Stimulated activated naive CD4-positive, alpha-beta T cell (primary cell): ENCODE data around the gene MARK1.
"Not testable (repeated sequence)": the region's sequence is repeated elsewhere in the genome, so short reads cannot be mapped to it uniquely, and the experiment has no call there.

Experiments
- DNase-seq, 6 experiments: peaks; one replicate each; lab custom pipeline; 2025; lab: John Stamatoyannopoulos, UW

Gene MARK1

DNA sequence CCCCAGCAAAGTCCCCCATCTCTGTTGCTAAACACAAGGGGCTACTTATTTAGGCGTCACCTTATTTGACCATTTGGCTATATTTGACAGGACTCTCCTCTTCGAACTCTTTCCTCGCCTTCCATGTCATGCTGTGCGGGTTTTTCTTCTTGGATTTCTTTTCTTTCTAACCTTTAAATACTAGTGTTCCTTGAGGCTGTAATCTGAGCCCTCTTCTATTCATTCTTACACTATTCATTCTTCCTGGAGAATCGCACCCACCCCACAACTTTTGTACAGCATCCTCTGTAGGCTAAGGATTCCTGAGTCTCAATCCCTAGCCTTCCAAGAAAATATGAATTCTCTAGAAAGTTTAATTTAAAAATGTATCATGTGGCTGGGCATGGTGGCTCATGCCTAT lies 100.5 kb downstream of the MARK1 start:
- no peak for DNase-seq

GRCh38 chr1:220631238-220631815 lies 103.4 kb downstream of the MARK1 start:
- no peak for DNase-seq

- DNase-seq, result no peak
These were observed 109.8 kb downstream of the MARK1 start for GRCh38 chr1:220637759-220638158.

- no peak for DNase-seq
These were observed 114.3 kb downstream of the MARK1 start for GRCh38 chr1:220642285-220642684.

GRCh38 chr1:220652995-220653394 lies 125.1 kb downstream of the MARK1 start:
- DNase-seq, result no peak

GRCh38 chr1:220655509-220655908 lies 127.6 kb downstream of the MARK1 start:
- no peak for DNase-seq

GRCh38 chr1:220655961-220656740 lies 128.2 kb downstream of the MARK1 start:
- DNase-seq, result no peak

GRCh38 chr1:220666349-220666748 lies 138.4 kb downstream of the MARK1 start:
- DNase-seq, result no peak

- DNase-seq, result no peak
These were observed 141.1 kb downstream of the MARK1 start for GRCh38 chr1:220669005-220669404.

DNA sequence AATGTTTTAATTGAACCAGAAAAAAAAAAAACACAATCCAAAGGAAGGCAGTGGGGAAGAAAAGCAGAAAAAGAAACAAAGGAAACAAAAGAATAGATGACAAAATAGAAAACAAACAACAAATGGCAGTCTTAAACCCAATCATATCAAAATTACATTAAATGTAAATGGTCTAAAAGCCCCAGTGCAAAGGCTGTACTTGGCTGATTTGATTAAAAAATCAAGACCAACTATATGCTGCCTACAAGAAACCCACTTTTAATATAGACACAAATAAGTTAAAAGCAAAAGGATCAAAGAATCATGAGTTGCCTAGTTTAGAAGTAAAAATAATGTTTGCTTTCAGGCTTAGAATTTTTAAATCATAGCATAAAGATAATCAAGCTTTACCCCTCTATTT lies 142.4 kb downstream of the MARK1 start:
- DNase-seq, result no peak

GRCh38 chr1:220673921-220674320 lies 146.0 kb downstream of the MARK1 start:
- no peak for DNase-seq

DNA sequence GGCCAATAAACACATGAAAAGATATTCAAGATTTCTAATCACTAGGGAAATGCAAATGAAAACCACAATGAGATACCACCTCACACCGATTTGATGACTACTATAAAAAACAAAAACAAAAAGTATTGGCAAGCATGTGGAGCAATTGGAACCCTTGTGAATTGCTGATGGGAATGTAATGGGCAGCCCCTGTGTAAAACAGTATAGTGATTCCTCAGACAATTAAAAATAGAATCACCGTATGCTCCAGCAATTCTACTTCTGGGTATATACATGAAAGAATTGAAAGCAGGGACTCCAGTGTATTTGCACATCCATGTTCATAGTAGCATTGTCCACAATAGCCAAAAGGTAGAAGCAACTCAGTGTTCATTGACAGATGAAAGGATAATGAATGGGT lies 149.3 kb downstream of the MARK1 start:
- no peak for DNase-seq

GRCh38 chr1:220680085-220680687 lies 152.2 kb downstream of the MARK1 start:
- peak in 2 of 6 experiments; percentile 2 to 17 for DNase-seq

DNA sequence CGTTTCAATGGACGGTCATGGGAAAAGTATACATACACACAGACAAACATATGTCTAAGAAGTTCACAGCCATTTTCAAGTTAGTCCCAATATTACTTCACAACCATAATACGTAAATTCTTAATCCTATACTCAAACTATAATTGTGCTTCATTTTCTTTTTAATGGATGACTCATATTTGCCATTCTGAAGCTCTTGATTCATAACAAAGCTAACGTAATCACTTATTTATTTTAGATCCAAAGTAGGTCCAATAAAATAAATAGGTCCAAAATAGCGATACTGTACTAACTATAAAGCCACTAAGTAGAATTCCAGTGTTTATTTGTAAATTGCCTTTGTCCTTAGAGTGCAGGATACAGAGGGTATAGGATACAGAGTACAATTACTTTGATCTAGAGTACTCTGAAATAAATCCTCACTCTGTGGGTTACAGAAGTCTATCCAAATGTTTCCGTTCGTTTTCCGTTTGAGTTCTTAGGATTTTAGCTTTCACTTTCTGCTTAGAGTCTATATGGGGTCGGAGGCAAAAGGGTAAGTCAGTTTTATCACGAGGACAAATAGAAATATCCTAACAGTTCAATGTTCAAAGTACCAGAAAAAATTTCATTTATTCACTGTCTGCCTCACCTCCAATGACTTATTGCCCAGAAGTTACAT lies 153.4 kb downstream of the MARK1 start:
- DNase-seq, result no peak

- no peak for DNase-seq
These were observed 155.1 kb downstream of the MARK1 start for GRCh38 chr1:220682901-220683576.

DNA sequence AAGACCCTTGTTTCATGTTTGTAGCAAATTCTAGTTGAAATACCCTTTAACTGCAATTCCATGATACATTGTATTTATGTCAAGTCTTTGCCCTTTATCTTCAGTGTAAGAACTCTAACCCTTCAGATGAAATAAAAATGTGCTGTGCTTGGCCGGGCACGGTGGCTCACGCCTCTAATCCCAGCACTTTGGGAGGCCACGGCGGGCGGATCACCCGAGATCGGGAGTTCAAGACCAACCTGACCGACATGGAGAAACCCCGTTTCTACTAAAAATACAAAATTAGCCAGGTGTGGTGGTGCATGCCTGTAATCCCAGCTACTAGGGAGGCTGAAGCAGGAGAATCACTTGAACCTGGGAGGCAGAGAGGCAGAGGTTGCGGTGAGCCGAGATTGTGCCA lies 155.8 kb downstream of the MARK1 start:
- not testable (repeated sequence) for DNase-seq

- DNase-seq, result no peak
These were observed 157.0 kb downstream of the MARK1 start for GRCh38 chr1:220684890-220685289.

DNA sequence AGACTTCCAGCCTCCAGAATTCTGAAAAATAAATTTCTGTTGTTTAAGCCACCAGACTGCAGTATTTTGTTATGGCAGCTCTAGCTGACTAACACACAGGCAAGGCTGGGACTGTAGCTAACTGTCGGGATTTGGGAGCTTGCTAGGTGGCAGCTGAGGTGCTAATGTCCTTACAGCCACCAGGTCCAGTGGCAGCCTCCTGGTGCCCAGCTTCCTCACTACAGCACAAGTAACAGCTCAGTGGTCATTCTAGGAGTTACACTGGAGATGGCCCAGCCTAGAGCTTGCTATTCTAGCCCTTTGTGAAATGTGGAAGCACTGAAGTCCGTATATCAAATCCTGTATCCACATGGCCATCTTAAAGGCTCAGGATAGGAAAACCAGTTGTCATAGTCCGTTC lies 157.9 kb downstream of the MARK1 start:
- no peak for DNase-seq

DNA sequence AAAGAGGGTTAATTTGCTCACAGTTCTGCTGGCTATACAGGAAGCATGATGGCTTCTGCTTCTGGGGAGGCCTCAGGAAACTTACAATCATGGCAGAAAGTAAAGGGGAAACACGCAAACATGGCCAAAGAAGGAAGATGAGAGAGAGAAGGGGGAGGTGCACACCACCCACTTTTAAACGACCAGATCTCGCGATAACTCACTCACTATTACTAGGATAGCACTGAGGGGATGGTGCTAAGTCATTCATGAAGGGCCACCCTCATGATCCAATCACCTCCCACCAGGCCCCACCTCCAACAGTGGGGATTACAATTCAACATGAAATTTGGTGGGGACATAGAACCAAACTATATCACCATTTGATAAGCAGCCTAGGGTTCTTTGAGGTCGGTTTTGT lies 159.9 kb downstream of the MARK1 start:
- DNase-seq, result no peak

DNA sequence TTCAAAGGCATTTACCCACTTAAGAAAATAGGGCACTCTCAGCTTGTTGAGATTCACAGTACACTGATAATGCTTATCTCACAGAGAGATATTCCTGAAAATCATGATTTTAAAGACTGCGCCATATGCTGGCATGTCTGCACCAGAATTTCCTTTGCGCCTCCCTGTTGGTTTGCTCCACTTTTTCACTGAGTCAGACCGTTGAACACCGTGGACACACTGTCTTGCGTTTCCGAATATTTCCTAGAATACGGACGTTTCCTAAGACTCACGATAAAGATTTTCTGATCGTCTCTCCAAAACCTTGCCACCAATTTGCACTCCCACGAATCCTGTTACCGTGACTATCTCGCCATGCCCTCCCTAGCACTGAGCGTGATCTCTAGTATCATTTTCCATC lies 161.7 kb downstream of the MARK1 start:
- no peak for DNase-seq

- peak; percentile 53 to 81 (median 67) for DNase-seq
These were observed 162.5 kb downstream of the MARK1 start, which contains the start of gene C1orf115 for GRCh38 chr1:220690140-220691052. C1orf115 (plus strand) TSS chr1:220690363; CDS start chr1:220690403, 40 bp downstream.
